Hematopoietic multipotent progenitor cell treated with erythropoietin and hydrocortisone succinate and interleukin-3 and kit ligand, for 4 days (in vitro differentiated cells): Measurements from ENCODE around the gene DOCK9.

Source experiments
- DNase-seq: peaks from one replicate; pipeline ENCODE4 v3.0.0-alpha.2; 2015

Gene DOCK9

GRCh38 chr13:98977568-98978265 is at the start of gene DOCK9:
Gene DOCK9 (minus strand): TSS chr13:98978064. CDS start chr13:98977909, 155 bp downstream.
- DNase-seq, result no peak

- no peak for DNase-seq
Measured at GRCh38 chr13:99027260-99027659, 49.4 kb upstream of the DOCK9 start.

GRCh38 chr13:99022941-99023340 is 45.1 kb upstream of the DOCK9 start:
- no peak for DNase-seq

- no peak for DNase-seq
Measured at GRCh38 chr13:99018418-99019180, 40.7 kb upstream of the DOCK9 start.

- DNase-seq, result no peak
Measured at GRCh38 chr13:99015606-99016490, 38.0 kb upstream of the DOCK9 start.

GRCh38 chr13:99014522-99014921 is 36.7 kb upstream of the DOCK9 start:
- peak; percentile 12 for DNase-seq

- no peak for DNase-seq
Measured at GRCh38 chr13:99013951-99014350, 36.1 kb upstream of the DOCK9 start.

- DNase-seq, result no peak
Measured at GRCh38 chr13:99012539-99012938, 34.7 kb upstream of the DOCK9 start.

- DNase-seq, result no peak
Measured at GRCh38 chr13:99009987-99010551, 32.2 kb upstream of the DOCK9 start.

GRCh38 chr13:99008577-99008976 is 30.7 kb upstream of the DOCK9 start:
- DNase-seq, result peak; percentile 32

- DNase-seq, result no peak
Measured at GRCh38 chr13:99007414-99007986, 29.6 kb upstream of the DOCK9 start.

GRCh38 chr13:99005609-99006008 is 27.7 kb upstream of the DOCK9 start:
- DNase-seq, result no peak

GRCh38 chr13:99004978-99005377 is 27.1 kb upstream of the DOCK9 start:
- DNase-seq, result no peak

GRCh38 chr13:99003851-99004471 is 26.1 kb upstream of the DOCK9 start:
- no peak for DNase-seq

- no peak for DNase-seq
Measured at GRCh38 chr13:99003186-99003585, 25.3 kb upstream of the DOCK9 start.

- DNase-seq, result no peak
Measured at GRCh38 chr13:99002172-99002710, 24.4 kb upstream of the DOCK9 start.

- DNase-seq, result no peak
Measured at GRCh38 chr13:99000137-99000536, 22.3 kb upstream of the DOCK9 start.

- DNase-seq, result no peak
Measured at GRCh38 chr13:98999639-98999952, 21.7 kb upstream of the DOCK9 start.

- peak; percentile 15 for DNase-seq
Measured at GRCh38 chr13:98998831-98999638, 21.2 kb upstream of the DOCK9 start.

GRCh38 chr13:98997738-98998641 is 20.1 kb upstream of the DOCK9 start:
- no peak for DNase-seq
